ENCODE results near the gene NKX3-2.

NKX3-2 gene

DNA sequence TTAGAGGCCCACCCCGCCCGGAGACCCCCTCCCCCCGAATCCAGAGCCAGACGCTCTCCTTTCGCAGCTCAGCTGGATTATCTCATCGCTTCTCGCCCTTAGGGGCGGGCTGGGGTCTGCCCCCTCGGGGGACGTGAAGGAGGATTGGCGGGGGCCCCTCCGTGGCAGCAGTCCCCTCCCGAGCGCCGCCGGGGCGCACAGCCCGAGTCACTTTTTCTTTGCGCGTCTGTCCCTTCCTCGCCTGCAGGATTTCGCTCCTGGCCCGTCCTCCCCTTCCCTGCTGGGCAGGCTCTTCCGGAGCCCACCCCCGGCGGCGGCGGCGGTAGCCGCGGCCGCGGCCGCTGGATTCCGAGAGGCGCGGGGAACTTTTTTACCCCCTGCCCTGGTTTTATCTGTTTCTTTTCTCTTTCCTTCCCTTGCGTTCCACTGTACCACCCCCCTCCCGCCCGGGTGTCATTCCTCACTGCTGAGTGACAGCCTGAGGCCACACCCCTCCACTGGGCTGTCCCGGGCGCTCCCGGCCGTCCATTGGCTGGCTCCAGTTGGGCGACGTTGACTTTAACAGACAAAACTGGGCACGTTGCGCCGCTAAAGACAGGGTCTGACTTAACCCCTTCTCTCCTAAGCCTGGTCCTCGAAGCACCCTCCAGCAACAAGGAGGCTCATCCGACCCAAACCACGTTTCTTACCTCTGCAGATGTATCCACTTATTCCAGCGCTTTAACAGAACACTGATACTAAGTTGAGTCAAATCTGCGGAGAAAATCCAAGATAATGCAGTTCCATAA lies 492 bp upstream of the NKX3-2 start:
- no peak for DNase-seq

DNA sequence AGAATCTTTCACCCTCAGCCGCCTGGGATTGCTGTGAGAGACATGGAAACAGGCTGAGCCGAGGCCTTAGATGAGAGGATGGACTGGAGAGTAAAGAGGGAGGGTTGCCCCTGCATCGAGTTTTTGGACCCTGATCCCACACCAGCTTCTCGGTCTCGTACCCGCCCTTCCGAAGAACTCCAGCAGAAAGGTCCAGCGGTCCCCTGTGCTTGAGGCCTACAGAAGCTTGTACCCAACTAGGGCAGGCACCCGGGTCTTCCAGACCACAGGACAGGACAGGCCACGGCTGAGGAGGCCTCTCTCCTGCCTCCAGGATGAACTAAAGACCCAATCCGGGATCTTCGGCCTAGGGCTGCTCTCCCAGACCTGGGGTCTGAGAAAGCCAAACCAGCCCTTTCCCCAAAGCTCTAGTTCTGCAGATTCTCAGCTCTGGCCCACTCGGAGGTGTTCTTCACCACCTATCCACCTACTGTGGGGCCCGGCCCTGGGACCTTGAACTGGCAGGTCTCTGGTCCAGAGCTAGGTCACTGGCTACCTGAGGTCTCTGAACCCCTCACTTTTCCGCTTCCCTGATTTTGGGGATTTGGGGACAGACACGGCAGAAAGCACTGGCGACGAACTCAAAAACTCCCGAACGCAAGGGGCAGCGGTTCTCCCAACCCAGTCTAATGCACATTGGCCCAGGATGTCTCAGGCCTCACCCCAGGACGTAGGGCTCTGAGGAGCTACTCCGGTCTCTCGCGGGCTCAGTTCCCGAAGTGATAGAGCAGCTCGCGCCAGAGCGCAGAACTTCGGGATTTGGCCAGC lies 1.1 kb downstream of the NKX3-2 start:
- no peak for DNase-seq

DNA sequence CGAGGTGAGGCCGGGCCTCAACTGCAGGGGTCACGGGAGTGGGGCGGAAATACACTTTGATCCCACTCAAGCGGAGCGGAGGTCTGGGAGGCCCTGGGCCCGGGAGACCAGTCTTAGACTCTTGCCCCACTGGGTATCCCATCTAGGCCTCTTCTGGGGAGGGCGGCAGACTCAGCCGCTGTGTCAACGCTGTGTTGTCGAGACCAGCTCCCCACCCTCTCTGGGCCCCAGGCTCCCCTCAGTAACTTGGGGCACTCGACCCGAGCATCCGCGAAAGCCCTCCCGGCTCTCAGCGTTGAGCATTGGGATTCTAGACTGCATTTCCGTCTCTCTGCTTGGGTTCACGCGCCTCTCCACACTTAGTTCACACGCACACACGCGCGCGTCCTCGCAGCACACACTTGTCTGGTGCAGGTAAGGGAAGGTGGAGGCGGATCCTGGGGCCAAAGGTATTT lies 1.7 kb downstream of the NKX3-2 start:
- DNase-seq: no peak

DNA sequence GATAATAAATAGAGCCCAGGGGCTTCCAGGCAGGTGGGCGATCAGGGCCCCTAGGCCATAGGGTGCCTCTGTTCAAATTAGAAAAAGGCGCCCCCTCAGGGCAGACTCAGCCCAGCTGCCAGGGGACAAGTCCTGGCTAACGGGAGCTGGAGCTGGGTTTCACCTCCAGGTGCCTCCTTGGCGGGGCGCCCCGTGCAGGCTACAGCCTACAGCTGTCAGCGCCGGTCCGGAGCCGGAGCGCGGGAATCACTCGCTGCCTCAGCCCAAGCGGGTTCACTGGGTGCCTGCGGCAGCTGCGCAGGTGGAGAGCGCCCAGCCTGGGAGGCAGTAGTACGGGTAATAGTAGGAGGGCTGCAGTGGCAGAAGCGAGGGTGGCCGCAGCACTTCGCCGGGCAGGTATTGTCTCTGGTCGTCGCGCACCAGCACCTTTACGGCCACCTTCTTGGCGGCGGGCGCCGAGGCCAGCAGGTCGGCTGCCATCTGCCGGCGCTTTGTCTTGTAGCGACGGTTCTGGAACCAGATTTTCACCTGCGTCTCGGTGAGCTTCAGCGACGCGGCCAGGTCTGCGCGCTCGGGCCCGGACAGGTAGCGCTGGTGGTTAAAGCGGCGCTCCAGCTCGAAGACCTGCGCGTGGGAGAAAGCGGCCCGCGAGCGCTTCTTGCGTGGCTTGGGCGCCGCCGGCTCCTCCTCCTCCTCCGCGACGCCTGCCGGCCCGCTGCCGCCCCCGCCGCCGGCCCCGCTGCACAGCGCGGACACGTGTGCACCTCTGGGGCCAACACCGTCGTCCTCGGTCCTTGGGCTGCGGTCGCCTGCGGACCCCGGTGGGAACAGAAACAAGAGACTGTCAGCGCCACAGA lies 2.4 kb downstream of the NKX3-2 start:
- DNase-seq: no peak

DNA sequence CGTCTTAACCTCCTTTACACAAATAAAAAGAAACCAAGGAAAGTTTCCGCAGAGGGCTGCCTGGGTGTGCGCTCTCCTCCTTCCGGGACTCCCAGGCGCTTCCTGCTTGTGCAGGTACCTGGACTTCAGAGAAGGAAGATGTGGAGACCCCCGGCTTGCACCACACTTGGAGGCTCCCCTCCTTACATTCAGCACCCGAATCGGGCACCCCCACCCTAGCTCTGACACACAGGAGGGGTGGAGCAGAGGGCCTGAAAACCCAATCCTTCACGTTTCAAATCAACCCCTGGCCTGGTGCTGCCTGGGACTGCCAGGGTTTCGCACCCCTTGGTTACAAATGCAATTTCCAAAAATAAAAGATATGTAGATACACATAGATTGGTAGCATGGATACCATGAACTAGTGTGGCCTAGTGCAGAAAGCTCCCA lies 3.1 kb downstream of the NKX3-2 start:
- DNase-seq: no peak

DNA sequence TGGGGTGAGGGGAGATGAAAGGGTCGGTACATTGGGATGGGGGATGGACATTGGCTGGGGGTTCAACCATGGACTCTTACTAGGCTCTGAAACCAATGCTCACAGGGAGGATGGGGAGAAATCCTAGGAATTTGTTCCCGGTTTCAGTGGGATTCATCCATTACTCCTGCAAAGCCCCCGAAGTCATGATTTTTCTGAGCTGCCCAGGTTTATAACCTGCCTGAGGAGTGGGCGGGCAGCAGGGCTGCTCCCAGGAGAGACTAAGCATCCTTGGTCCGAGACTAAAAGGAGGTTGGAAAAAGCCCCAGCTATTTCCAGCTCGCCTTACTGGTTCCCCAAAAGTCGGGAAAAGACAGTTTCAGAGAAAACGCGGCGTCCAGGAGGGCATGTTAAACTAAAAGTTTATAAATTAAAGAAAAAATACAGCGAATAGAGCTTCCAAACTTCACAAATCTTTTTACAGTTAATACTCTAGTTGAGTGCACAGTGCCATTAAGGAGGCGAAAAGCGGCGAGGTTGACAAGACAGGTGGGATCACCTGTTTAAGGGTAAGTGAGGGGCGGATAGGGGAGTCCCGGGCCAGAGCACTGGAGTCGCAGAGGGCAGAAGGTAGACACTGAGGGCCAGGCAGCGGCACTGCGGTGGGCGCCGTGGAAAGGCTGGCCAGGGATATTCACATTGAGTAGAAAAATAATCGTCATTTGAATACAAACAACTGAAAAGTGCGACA lies 3.7 kb downstream of the NKX3-2 start:
- DNase-seq: no peak

DNA sequence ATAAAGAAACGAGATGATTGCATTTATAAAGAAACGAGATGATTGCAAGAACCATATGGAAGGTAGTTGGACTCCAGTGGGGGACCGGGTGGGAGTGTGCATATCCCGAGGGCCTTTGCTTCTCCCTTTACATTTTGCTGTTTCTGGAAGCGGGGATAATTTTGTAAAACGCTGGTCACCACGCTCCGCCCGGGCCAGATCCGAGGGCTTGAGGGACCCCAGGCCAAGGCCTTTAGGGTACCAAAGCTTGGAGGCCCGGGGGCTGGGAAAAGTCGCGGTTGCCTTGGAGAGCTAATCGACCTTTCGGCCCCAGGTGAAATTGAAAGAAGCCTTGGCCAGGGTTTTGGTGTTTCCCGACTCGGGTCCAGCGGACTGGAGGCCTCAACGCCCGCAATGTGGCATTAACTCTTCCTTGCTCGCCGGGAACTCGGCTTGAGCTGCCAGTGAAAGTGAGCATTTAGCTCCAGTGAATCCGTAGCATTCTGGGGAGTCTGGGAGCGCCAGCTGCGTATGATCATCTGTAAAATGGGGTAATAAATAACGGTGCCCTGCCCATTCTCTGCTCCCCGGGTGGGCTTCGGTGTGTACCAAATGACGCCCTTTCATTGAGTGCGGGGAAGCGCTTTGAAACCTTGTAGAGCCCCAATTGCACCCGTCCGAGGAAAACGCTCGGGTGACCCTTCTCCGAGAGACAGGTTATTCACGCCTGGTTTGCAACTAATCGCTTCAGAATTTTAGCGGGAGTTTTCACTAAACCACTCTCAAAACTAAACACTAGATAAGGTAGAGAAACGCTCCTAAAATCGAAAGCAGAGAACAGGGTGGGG lies 4.5 kb downstream of the NKX3-2 start:
- no peak for DNase-seq

DNA sequence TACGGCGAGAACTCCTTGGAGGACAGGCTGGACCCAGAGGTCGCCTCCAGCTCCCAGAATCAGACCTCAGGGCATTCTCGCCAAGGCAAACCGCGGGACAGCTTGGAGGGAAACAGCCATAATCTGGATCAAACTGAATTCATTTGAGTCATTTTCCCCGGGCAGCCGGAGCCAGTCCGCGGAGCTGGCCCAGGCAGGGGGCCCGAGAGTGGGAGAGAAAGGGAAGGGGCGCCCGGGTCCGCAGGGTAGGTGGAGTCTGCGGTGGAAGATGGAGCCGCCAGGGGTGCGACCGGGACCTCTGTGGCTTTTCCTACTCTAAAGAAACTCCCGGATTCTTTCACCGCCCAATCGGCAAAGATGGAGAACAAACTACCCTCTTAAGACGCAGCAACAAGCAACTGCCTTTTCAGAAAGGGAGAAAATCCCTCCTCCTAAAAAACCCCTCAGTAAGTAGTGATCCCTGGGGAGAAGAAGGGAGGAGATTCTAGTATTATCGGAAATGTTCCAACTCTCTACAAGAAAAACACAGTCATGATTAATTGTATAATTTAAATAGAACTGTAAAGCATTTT lies 5.2 kb downstream of the NKX3-2 start:
- no peak for DNase-seq

DNA sequence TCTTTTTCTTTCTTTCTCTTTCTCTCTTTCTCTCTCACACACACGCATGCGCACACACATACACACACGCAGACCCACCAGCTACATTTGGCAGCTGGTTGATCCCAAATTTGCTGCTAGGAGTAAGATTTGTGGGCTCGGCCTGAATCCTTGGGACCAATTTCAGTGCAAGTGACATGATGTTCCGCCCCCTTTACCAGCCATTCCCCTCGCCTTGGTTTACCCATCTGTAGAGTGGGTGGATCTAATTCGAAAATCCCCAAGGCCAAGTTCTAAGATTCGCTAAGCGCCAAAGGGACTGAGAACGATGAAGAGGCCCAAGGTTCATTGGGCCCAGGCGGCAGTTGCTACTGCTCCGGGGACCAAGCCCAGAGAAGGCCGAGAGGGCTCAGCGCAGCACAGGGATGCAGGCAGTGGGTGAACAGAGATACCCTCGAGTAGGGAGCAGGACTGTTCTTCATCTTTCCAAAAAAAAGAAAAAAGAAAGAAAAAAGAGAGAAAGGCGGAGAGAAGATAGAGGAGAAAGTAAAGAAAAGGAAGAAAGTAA lies 5.8 kb downstream of the NKX3-2 start:
- DNase-seq: no peak

DNA sequence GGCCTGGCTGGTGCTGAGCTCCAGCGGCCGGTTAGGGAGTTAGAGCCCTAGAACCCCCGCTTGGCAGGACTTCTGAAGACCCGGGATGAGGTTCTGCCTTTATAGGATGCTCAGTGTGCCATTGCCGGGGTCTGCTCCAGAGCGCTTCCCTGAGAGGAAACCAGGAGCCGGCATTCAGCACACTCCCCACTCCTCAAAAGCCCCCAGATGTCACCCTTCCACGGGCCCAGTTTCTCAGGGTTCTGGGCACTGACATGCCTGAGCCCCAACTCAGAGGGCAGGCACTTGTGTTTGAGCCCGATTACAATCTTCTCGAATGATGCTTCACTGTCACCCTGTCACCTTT lies 6.5 kb downstream of the NKX3-2 start:
- DNase-seq: no peak

DNA sequence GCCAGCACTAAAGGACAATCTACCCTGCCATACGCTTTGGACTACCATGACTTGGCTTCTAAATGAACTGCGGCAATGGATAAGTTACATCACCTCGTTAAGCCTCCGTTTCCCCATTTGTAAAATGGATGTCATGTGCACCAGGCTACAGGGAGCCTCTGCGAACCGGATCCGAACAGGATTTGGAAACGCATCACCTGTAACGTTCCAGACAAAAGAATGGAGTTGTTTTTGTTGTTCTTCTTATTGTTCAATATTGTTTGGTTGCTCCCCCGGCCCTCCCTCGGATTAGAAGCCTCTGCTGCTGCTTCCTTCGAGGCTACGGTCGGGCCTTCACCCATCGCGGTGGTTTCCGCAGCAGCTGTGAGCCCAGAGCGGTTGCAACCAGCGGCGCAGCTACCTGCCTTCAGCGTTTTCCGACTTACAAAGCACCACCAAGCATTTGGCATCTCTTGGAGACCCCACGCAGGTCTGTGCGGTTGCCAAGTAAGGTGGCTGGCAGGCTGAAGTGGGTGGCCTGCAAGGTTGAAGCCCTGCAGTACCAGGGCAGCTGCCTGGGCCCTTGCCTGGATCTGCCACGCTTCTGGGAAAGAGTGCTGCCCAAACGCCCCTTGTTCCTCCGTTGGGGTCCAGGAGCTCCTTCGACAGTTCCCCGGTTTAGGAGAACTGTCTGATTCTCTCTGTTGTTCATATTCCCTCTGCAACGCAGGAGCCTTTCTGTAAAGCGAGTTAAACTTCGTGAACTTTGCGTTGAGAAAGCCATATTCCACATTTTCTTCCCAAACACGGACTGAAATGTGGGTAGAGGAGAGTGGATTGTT lies 7.1 kb downstream of the NKX3-2 start:
- DNase-seq: no peak

DNA sequence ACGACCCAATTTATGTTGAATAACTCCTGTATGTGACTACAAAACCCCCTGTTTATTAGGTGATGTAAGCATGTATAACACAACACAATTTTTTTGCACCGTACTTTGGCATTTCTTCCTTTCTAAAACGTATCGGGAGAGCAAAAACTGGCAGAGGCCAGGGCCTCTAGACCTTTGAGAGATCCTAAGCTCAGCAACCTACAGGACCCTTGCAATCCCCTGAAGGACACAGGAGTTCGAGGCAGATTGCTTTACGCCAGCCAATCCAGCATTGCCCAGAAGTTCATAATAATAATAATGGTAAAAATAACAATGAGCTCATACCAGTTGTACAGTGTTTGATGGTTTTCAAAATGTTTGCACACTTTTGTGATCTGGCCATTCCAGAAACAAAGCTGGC lies 7.7 kb downstream of the NKX3-2 start:
- no peak for DNase-seq

DNA sequence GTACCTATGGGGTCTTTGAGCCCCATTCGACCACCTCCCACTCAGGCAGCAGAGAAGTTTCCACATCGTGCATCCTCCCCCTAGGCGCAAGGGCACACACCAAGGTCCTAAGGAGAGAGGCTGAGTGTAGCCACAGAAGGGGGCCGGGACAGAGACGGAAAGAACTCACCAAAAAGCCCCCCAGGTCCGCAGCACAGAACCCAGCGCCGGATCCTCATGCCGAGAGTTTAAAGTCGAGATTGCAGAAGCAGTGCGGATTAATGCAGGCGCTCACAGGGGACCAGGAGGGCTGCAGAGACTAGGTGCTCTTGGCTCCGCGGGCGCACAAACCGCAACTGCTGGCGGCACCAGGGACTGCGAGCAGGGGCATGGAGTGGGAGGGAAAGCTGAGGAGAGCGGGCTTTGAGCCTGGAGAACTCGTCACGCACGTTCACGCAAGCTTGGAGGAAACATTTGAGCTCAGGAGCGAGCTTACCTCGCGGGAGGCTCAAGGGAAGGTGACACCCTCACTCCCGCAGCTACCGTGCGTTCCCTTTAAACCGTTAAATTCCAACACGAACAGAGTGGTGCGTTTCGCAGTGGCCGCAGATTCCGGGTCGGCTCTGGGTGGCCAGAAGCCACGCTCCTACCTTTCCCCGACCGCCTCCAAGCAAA lies 8.5 kb downstream of the NKX3-2 start:
- no peak for DNase-seq

DNA sequence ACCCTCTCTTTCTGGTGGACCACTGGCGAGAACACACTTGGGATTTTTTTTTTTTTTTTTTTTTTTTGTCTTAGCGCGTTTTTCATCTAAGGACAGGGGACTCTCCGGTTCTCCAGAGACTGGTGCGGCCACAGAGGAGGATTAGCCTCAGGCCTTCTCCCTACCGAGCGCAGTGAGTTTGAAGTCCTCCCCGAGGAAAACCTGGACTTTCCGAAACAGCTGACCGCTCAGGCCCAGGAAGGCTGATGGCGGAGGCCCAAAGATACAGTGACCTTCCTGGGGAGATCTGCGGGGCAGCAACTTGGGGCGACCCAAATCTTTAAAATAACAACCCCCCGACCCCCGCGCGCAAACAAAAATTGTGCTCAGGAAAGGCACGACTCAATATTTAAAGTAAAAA lies 9.2 kb downstream of the NKX3-2 start:
- DNase-seq: no peak

DNA sequence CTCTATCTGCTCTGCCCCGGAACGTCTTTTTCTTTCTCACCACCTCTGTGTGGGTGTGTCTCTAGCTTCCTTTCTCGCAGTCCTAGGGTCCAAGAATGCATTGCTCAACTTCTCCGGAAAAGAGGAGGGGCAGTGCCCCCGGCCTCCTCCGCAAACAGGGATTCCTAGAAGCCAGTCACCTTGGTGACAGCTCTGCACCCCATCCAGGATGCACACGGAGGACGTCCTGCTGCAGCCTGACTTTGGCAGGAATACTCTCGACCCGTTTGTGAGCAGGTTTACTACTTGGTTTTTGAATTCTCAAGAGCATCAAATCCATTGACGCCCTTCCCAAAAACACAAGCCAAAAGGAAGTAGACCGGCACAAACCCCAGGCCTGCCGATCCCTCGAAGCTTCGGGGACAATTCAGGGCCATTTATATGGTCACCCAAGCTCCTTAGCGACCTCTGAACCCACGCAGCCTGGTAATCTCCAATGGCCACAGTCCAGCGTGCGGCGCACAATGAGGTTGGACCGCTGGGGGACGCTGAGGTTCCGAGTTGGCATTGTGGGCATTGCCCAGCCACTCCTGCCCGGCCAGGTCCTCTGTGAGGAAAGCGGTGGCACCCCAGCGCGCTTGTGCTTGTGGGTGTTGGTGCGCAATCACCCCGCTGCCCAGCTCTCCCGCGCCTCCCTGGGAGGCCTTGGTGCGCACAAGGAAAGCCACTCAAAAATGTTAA lies 9.8 kb downstream of the NKX3-2 start:
- DNase-seq: no peak

DNA sequence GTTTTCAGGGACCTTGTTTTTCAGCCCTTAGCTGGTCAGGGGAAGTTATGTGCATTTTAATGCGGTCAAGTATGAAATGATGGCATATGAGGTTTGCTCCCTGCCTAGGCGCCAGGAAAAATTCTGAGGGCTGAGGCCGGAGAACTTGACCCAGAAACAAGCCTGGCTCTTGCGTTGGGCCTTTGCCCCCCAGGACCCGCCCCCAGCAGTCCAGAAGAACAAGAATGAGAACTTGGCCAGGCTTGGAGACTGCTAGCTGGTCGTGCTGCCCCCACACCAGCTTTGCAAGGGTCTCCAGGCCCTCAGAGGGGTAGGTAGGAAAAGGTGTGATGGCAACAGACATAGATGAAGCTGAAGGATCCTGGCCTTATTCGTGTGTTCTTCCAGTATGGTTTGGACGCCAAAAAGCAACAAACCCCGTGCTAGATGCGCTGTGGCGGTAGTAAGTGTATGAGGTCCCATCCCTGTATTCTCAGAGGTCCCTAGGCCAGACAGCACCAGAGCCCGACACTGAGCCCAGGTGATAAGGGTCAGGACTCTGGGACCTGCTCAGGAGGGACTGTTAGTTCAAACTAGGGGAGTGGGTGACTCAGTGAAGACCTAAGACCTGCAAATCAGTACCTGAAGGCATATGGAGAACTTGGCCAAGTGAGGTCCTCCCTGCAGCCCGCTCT lies 10.5 kb downstream of the NKX3-2 start:
- DNase-seq: no peak

DNA sequence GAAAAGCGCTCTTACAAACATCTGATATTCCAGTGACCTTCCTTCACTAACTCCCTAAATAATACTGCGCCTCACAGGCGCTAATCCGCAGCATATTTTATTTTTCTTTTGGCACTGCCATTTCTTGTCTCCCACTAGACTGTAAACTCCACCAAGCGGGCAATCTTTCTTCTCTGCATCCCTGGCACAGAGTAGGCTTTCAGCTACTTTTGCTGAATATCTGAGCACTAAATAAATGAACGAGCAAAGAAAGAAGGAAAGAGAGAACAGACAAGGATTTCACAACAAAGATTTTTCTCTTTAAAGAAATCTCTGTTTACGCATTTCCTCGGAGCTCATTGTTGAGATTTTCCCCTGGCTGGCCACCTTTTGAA lies 12.7 kb downstream of the NKX3-2 start:
- no peak for DNase-seq

Measured in activated T-cell treated with anti-CD3 and anti-CD28 coated beads for 4 hours (primary cell).